HG02981 (cell line): ENCODE results near the gene SAMD14.

ENCODE experiments used
- ATAC-seq: cut with Tn5 transposase; IDR thresholded peaks from one replicate; pipeline ENCODE4 v1.9.1; 2021; ENCODE audit warnings: mild to moderate bottlenecking, moderate library complexity; ENCODE audit not compliant: unreplicated experiment

SAMD14 gene

GRCh38 chr17:50148226-50149090 is 18.5 kb upstream of the SAMD14 start:
- ATAC-seq, result peak; percentile 30

DNA sequence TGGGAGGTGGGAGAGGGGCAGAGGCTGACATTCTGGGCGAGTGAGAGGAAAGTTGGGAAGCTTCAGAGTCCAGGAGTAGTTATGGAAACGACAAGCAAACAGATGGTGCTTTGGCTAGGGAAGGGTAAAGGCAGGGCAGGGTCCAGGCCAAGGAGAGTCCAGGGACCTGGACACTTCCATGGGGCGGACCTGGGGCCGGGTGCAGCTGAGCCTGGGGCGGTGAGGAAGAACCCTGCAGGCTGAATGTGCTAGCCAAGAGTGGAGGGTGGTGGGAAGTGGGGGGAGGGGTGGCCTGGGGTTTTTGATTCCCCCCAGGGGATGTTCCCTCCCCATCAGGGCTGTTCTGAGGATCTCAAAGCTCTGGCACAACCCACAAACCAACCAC is 17.9 kb upstream of the SAMD14 start:
- ATAC-seq, result no peak

- no peak for ATAC-seq
Observed at GRCh38 chr17:50146927-50147665, 17.1 kb upstream of the SAMD14 start.

DNA sequence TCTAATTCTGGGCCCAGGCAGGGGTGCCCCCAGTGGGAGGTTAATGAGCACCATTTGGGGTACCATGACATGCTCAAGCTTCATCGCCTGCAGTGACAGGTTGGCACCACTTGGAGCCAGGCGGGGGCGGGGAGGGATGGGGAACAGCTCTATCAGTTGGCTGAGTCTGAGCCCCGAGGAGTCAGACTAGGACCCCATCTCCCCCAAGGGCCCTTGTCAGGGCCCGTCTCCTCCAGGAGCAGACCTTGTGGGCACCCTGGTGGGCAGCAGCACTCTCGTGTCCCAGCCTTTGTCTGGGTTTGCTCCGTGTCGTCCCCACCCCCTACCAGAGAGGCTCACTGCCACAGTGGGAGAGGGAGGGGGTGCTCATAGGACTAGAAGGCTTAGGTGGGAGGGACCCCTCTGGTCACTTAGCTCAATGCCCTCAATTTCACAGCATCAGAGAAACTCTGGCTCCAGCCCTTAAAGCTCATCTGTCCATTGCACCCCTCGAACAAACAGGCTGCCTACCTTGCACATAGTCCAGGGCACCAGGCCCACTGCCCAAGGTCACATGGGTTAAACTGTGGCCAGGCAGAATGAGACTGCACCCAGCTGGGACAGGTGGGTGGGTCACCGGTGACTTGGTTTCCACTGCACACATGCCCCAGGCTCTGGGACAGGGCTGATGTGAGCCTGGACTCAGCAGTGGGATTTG is 16.4 kb upstream of the SAMD14 start:
- no peak for ATAC-seq

DNA sequence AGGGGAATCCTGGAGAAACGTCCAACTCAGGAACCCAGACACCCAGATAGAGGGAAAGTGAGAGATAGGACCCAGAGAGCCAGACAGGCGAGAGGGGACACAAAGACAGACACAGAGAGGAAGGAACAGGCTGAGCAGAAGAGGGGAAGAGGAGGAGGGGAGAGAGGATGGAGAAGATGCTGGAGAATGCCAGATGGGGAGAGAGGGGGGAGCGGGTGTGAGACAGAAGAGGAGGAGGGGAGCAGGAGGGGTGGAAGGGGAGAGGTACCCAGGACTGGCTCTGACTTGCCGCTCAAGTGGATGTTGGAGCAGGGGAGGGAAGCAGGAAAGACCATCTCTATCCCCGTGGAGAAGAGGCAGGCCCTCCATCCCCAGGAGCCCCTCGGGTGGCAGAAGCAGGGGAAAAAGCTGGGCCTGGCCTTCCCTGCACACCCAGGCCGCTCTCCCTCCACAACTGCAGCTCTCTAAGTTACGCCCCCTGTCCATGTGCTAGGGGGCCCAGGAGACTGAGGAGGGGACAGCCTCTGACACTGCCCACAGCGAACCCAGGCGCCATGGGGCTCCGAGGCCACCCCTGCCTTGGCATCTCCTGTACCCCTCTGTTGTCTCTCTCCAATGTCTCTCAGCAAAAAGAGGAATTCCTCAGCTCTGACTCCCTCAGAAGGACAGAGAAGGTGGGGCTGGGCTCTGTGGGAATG is 15.7 kb upstream of the SAMD14 start:
- ATAC-seq, result no peak

GRCh38 chr17:50144845-50145531 is 15.0 kb upstream of the SAMD14 start:
- ATAC-seq, result no peak

DNA sequence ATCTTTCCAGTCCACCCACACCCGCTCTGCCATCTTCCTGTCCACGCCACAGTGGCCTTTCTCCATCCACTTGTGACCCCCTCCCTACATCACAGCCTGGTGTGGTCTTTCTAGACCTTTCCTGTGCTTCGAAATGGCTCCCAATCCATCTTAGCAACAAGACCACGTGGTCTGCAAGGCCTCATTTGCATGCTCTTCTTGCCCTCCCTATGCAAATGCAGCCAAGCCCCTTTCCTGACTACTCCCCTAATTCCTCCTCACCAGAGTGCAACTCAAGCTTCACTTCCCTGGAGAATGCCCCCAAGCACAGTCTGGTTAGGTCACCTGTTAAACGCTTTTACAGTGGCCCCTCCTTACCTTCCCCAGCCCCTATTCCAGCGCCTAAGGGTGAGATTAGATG is 14.4 kb upstream of the SAMD14 start:
- ATAC-seq, result no peak

DNA sequence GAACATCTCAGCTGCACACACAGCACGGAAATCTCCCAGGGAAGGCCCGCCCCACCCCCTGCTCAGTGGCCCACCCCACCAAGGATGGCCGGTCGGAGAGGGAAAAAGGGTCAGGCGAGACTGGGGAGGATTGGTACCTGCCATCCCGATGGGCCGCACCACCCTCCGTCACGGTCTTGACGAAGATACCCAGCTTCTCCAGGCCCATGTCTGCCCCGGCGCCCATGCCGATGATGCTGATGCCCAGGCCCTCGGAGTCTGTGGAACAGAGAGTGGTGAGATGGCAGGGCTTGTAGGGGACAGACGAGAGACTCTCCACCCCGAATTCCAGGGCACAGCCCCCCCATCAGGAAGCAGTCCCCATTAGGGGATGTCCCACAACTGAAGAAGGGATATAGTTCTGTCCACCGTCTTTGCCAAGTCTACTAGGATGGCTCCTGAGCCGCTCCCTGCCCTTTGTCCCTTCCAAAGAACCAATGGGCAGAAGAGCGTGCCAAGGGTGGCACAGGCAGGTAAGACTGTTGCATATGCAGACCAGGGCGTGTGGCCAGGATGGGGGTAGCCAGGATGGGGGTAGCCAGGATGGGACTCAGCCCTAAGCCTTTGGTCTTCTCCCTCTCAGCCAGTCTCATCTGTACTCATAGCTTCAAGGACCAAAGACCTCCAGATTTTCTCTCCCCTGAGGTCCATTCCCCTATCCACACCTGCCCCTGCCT is 13.7 kb upstream of the SAMD14 start:
- ATAC-seq, result no peak

DNA sequence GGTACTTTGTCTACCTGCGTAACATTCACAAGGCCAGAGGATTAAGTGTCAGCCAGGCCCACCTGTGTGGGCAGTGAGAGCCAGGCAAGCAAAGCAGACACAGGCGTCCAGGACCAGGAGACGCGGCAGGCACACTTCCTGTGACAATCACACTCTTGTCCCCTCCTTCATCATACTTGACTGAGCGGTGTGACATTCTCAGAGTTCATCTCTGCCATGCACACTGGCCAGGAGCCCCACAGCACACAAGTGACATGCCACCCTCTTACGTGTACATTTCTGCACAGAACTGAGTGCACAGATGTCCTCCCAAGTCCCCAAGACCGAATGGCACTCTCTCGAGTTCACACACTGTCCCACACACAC is 11.8 kb upstream of the SAMD14 start:
- no peak for ATAC-seq

- no peak for ATAC-seq
Observed at GRCh38 chr17:50141026-50141744, 11.2 kb upstream of the SAMD14 start.

DNA sequence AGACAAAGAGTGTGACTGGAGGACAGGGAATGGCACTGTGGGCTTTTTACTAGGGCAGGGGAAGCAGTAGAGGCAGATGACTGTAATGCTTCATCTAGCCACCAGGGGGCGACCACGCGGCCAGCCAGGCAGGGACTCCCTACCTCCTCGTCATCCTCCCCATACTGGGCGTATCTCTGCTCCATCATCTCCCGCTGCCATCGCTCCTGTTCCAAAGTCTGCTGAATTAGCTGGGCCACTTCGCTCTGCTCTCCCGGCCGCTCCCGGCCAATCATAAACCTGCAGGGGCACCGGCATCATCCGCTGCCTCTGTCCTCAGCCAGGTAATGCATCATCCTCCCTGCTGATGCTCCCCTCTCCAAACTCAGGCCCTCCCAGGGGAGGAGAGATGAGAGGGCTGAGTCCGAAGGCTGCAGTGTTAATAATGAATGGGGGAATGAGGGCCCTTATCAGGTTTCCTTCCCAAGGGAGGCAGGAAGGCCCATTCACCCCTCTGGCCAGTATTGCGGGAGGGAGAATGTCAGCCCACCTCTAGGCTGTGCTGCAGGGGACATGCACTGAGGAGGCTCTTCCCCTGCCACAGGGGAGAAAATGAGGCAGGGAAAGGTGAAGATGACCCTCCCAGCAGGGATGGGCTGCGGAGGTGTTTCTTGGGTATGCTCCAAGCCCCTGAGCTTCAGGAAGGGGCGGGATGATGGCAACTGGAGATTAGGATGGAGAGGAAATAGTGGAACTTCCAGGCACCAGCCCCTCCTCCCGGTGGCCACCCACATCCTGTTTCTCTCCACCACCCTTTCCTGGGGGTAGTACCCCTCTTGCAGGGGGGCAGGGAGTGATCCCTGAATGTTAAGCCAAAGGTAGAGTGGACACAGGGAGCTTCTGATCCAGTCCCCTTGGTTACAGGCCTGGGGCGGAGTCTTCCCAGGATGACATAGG is 10.3 kb upstream of the SAMD14 start:
- peak; percentile 47 for ATAC-seq

DNA sequence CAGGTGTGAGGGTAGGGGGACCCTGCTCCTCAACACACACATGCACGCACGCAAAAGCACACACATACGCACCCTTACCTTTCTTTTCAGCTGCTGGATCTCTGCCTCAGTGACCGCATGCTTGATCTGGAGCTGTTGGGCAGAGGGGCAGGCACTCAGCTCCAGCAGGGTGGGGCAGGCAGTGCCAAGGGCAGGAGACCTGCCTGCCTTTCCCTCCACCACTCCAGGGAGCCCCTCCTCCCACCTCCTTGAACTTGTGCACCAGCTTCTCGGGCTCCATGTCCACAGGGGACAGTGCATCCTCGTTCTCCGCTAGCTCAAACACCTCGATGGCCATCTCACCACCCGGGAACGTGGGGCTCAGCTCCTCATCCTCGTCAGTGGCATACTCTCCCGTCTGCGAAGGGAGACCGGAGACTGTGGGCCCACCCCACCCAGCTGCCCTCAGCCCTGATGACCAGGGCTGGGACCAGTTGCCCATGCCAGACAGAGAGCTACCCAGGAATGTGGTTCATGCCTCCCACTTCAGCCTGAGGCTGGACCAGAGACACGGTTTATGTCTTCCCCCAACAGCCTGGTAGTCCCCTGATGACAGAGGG is 9.3 kb upstream of the SAMD14 start:
- ATAC-seq, result no peak

- ATAC-seq, result no peak
Observed at GRCh38 chr17:50137042-50137441, 7.1 kb upstream of the SAMD14 start.

- no peak for ATAC-seq
Observed at GRCh38 chr17:50136096-50136687, 6.2 kb upstream of the SAMD14 start.

DNA sequence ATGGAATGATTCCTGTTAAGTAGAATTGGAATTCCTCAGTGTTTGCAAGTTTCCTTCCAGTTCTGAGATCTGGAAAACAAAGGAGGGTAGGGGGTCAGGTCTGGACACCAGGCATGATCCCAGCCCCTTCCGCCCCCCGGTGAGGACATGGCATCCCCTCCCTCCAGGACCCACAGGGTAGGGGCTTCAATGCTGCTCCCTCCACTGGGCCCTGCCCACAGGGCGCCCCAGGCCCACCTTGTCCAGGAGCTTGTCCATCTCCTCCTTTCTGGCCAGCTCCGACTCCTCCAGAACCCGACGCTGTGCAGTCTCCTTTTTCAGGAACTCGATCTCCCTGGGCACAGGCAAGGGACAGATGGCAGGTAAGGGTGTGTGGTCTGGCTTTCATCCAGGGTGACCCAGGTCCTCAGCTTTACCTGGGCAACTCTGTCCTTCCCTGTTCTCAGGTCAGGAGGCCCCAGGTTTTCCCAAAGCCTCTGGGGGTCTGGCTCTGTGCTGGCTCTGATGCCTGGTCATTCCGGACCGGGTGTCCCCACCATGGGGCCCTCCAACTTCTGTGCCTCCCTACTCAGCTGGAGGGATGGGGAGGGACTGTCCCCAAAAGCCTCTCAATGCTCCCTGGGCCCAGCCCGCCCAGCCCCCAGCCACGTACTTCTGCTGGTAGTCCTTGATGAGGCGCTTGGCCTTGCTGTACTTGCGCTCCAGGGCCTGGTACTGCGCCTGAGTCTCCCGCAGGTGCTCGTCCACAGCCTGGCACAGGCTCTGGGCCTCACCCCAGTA is 5.5 kb upstream of the SAMD14 start:
- ATAC-seq, result no peak

GRCh38 chr17:50134206-50135110 is 4.5 kb upstream of the SAMD14 start:
- ATAC-seq, result no peak
